Measurements from ENCODE around the gene MRPL16. TPM values are rescaled to one million over a fixed set of nuclear protein-coding genes. Genes with fewer than 3 reads are reported as not detected.

MRPL16 gene
- polyA plus RNA-seq, 1 donor from 2014 or later, result 33.2 TPM

DNA sequence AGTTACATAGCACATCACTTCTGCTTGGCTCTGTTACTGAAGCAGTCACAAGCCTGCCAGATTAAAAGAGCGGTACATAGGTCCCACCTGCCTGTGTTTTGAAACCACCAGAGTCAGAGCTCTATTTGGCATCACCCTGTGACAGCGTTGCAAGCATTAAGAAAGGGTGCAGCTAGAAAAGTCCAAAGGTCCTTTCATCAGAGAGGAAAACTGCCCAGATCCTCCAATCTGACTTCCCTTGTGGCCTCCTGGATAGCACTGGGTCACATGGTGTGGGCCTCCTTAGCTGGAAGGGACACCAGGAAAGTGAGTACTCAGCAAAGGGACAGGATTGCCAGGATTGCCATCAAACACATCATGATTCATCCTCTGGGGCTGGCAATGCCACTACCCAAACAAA is 32.5 kb downstream of the MRPL16 start:
- no peak overlapping the region for H3K9ac ChIP-seq (ENCODE audit: low read length)
- H4K20me1 ChIP-seq (ENCODE audit: insufficient read depth), result no peaks in the 10 kb centered on the region
- H2AFZ ChIP-seq (ENCODE audit: low read depth, low read length), result no peak overlapping the region
- H3K9me3 ChIP-seq (ENCODE audit: low read length), result no peaks in the 10 kb centered on the region
- H3K4me3 ChIP-seq (ENCODE audit: low read length), result no peak overlapping the region
- no peaks in the 10 kb centered on the region for H3K27me3 ChIP-seq (ENCODE audit: insufficient read depth, low read depth, low read length)
- H3F3A ChIP-seq (ENCODE audit: insufficient read depth, low read length, poor library complexity, severe bottlenecking), result no peaks in the 10 kb centered on the region
- H3K9me2 ChIP-seq (ENCODE audit: insufficient read depth, low read length), result no peaks in the 10 kb centered on the region
- H3K36me3 ChIP-seq (ENCODE audit: insufficient read depth, low read length), result no peaks in the 10 kb centered on the region
- H3K4me2 ChIP-seq (ENCODE audit: low read length), result no peak overlapping the region
- no peaks in the 10 kb centered on the region for H3K79me2 ChIP-seq (replicated peaks; ENCODE audit: insufficient read depth, low read length)
- H3K27ac ChIP-seq (ENCODE audit: low read length), result no peak overlapping the region
- no peak for TF ChIP-seq MXI1 (conservative IDR thresholded peaks at IDR 0.05; ENCODE audit: poor library complexity, severe bottlenecking)

DNA sequence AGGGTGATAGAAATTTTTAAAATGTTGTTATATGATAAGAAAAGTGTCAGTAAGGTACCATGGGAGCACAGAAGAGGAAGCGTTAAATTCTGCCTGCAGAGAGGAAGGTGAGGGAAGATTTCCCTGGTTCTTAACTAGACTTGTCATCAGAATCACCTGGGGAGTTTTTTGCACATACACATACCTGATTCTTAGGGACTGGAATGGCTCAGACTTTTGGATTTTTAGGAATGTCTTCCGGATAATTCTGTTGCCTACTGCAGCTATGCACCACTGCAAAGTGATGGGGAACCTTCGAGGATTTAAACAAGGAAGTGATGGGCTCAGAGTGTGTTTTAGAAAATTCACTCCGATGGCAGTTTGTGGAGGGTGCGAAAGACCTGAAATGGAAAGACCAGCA is 33.5 kb downstream of the MRPL16 start:
- no peak overlapping the region for H3K4me3 ChIP-seq (ENCODE audit: low read length)
- H3K27ac ChIP-seq (ENCODE audit: low read length), result no peak overlapping the region
- H3K9me2 ChIP-seq (ENCODE audit: insufficient read depth, low read length), result no peaks in the 10 kb centered on the region
- no peaks in the 10 kb centered on the region for H3K9me3 ChIP-seq (ENCODE audit: low read length)
- H4K20me1 ChIP-seq (ENCODE audit: insufficient read depth), result no peaks in the 10 kb centered on the region
- H3F3A ChIP-seq (ENCODE audit: insufficient read depth, low read length, poor library complexity, severe bottlenecking), result no peaks in the 10 kb centered on the region
- no peak overlapping the region for H2AFZ ChIP-seq (ENCODE audit: low read depth, low read length)
- no peak overlapping the region for H3K4me2 ChIP-seq (ENCODE audit: low read length)
- no peak overlapping the region for H3K9ac ChIP-seq (ENCODE audit: low read length)
- TF ChIP-seq POLR2AphosphoS5 (IDR thresholded peaks at IDR 0.05), result no peak
- TF ChIP-seq EZH2 (IDR thresholded peaks at IDR 0.05; ENCODE audit: borderline replicate concordance, insufficient read depth, low read length, poor library complexity, severe bottlenecking), result no peak
- no peak for TF ChIP-seq EP300 (conservative IDR thresholded peaks at IDR 0.05; ENCODE audit: poor library complexity, severe bottlenecking)
- TF ChIP-seq TAF1 (IDR thresholded peaks at IDR 0.05; ENCODE audit: low read depth), result no peak
- TF ChIP-seq, protein P1, sequence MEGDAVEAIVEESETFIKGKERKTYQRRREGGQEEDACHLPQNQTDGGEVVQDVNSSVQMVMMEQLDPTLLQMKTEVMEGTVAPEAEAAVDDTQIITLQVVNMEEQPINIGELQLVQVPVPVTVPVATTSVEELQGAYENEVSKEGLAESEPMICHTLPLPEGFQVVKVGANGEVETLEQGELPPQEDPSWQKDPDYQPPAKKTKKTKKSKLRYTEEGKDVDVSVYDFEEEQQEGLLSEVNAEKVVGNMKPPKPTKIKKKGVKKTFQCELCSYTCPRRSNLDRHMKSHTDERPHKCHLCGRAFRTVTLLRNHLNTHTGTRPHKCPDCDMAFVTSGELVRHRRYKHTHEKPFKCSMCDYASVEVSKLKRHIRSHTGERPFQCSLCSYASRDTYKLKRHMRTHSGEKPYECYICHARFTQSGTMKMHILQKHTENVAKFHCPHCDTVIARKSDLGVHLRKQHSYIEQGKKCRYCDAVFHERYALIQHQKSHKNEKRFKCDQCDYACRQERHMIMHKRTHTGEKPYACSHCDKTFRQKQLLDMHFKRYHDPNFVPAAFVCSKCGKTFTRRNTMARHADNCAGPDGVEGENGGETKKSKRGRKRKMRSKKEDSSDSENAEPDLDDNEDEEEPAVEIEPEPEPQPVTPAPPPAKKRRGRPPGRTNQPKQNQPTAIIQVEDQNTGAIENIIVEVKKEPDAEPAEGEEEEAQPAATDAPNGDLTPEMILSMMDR (IDR thresholded peaks at IDR 0.05; ENCODE audit: poor library complexity, severe bottlenecking), result no peak
- TF ChIP-seq RAD21 (conservative IDR thresholded peaks at IDR 0.05), result no peak
- TF ChIP-seq MXI1 (conservative IDR thresholded peaks at IDR 0.05; ENCODE audit: poor library complexity, severe bottlenecking), result no peak
- no peak for TF ChIP-seq SMC3 (conservative IDR thresholded peaks at IDR 0.05; ENCODE audit: poor library complexity)
- TF ChIP-seq, protein P2, sequence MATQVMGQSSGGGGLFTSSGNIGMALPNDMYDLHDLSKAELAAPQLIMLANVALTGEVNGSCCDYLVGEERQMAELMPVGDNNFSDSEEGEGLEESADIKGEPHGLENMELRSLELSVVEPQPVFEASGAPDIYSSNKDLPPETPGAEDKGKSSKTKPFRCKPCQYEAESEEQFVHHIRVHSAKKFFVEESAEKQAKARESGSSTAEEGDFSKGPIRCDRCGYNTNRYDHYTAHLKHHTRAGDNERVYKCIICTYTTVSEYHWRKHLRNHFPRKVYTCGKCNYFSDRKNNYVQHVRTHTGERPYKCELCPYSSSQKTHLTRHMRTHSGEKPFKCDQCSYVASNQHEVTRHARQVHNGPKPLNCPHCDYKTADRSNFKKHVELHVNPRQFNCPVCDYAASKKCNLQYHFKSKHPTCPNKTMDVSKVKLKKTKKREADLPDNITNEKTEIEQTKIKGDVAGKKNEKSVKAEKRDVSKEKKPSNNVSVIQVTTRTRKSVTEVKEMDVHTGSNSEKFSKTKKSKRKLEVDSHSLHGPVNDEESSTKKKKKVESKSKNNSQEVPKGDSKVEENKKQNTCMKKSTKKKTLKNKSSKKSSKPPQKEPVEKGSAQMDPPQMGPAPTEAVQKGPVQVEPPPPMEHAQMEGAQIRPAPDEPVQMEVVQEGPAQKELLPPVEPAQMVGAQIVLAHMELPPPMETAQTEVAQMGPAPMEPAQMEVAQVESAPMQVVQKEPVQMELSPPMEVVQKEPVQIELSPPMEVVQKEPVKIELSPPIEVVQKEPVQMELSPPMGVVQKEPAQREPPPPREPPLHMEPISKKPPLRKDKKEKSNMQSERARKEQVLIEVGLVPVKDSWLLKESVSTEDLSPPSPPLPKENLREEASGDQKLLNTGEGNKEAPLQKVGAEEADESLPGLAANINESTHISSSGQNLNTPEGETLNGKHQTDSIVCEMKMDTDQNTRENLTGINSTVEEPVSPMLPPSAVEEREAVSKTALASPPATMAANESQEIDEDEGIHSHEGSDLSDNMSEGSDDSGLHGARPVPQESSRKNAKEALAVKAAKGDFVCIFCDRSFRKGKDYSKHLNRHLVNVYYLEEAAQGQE (IDR thresholded peaks at IDR 0.05; ENCODE audit: borderline replicate concordance), result no peak
- no peaks in the 10 kb centered on the region for H3K27me3 ChIP-seq (ENCODE audit: insufficient read depth, low read depth, low read length)
- no peaks in the 10 kb centered on the region for H3K79me2 ChIP-seq (replicated peaks; ENCODE audit: insufficient read depth, low read length)
- H3K36me3 ChIP-seq (ENCODE audit: insufficient read depth, low read length), result no peaks in the 10 kb centered on the region
